NCI-H2171 (cell line): Measurements from ENCODE around the gene C6orf15.

Experiments
- DNase-seq: peaks from one replicate; lab custom pipeline; 2025; lab: John Stamatoyannopoulos, UW

C6orf15 gene

GRCh38 chr6:31107052-31107451 lies 5.3 kb downstream of the C6orf15 start:
- no peak for DNase-seq

- no peak for DNase-seq
Measured at GRCh38 chr6:31103136-31103535, 9.2 kb downstream of the C6orf15 start.

- no peak for DNase-seq
Measured at GRCh38 chr6:31098449-31098938, 13.9 kb downstream of the C6orf15 start.

- DNase-seq = no peak
Measured at GRCh38 chr6:31096656-31097055, 15.7 kb downstream of the C6orf15 start.

GRCh38 chr6:31096215-31096614 lies 16.2 kb downstream of the C6orf15 start:
- DNase-seq = no peak

GRCh38 chr6:31094389-31094881 lies 17.9 kb downstream of the C6orf15 start:
- no peak for DNase-seq

GRCh38 chr6:31092769-31093505 lies 19.4 kb downstream of the C6orf15 start:
- no peak for DNase-seq

GRCh38 chr6:31092238-31092637 lies 20.1 kb downstream of the C6orf15 start:
- no peak for DNase-seq

GRCh38 chr6:31091680-31092079 lies 20.7 kb downstream of the C6orf15 start:
- DNase-seq = no peak

- no peak for DNase-seq
Measured at GRCh38 chr6:31090973-31091364, 21.4 kb downstream of the C6orf15 start.

GRCh38 chr6:31090275-31090972 lies 22.0 kb downstream of the C6orf15 start:
- no peak for DNase-seq

GRCh38 chr6:31087494-31088089 lies 24.8 kb downstream of the C6orf15 start:
- peak; percentile 80 for DNase-seq

GRCh38 chr6:31086788-31087440 lies 25.5 kb downstream of the C6orf15 start:
- no peak for DNase-seq

GRCh38 chr6:31083742-31084354 lies 28.5 kb downstream of the C6orf15 start:
- DNase-seq = peak; percentile 89

GRCh38 chr6:31081872-31082271 lies 30.5 kb downstream of the C6orf15 start:
- DNase-seq = no peak

- peak; percentile 41 for DNase-seq
Measured at GRCh38 chr6:31079656-31080261, 32.6 kb downstream of the C6orf15 start.

GRCh38 chr6:31076611-31077010 lies 35.8 kb downstream of the C6orf15 start:
- DNase-seq = no peak

- no peak for DNase-seq
Measured at GRCh38 chr6:31075528-31075927, 36.8 kb downstream of the C6orf15 start.

- DNase-seq = no peak
Measured at GRCh38 chr6:31074401-31074800, 38.0 kb downstream of the C6orf15 start.

- no peak for DNase-seq
Measured at GRCh38 chr6:31070711-31071197, 41.6 kb downstream of the C6orf15 start.

GRCh38 chr6:31068669-31069340 lies 43.6 kb downstream of the C6orf15 start:
- no peak for DNase-seq
